NK-92 (cell line): ENCODE results near the gene NSG2.

ENCODE experiments used
- DNase-seq: peaks from one replicate; lab custom pipeline; 2025; ENCODE audit not compliant: unreplicated experiment; lab: John Stamatoyannopoulos, UW

NSG2 gene

GRCh38 chr5:174059247-174059646, 13.7 kb downstream of the NSG2 start:
- DNase-seq, result no peak

- DNase-seq, result no peak
These were observed 17.7 kb downstream of the NSG2 start for GRCh38 chr5:174063082-174063756.

DNA sequence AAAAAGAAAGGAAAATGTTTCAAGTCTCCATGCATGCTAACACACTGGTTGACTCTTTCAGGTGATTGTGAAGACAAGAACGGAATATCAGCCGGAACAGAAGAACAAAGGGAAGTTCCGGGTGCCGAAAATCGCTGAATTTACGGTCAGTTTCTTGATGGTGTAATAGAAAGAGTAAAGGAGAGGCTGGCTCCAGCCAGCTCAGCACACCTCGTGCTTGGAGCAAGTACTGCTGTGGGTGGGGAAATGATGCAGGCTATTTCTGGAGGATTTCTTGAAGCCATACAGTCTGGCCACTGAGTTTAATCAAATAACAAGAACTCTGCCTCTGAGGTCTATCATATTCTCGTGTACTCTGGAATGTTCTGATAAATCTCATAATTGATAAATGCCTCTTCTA, 18.7 kb downstream of the NSG2 start:
- no peak for DNase-seq

- DNase-seq, result no peak
These were observed 20.2 kb downstream of the NSG2 start for GRCh38 chr5:174065528-174066197.

- DNase-seq, result no peak
These were observed 22.0 kb downstream of the NSG2 start for GRCh38 chr5:174067499-174067898.

DNA sequence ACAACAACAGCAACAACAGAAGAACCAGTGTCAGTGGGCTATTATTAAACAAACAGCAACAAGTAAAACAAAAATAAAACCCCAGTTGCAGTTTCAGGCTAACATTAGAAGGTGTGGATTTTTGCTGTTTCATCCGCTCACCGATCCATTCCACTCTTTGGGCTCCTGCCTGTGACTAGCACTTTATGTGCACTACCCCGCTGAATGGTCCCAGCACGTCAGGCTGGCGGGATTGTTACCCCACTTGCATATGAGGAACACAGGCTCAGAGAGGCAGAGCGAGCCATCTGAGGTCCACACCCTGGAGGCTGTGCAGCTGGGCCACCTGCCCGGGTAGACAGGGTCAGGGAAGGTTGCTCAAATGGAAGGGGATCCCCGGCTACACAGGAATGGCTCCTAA, 26.0 kb downstream of the NSG2 start:
- no peak for DNase-seq

DNA sequence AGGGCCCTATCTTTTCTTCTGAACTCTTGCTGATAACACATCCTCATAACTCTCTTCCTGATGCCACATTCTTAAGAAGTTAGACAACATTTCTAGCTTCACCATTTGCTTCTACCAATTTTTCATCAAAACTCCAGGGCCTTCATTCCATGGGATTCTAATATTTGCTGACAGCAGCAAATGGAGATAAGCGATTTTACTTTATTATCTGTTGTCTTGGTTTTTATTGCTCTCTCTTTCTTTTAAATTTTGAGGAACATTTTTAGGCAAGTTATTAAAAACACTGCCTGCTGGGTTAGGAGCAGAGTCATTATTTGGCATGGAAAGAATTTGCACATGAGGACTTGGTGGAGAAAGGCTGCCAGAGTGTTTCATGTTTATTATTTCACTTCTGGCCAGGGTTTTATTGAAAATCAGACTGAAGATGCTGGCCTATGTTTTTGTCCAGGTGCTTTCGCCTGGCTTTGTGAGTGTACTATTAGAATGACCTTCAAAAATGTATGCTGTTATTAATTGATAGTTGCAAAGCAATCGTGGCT, 27.7 kb downstream of the NSG2 start:
- DNase-seq, result no peak

GRCh38 chr5:174074369-174074768, 28.9 kb downstream of the NSG2 start:
- DNase-seq, result no peak

DNA sequence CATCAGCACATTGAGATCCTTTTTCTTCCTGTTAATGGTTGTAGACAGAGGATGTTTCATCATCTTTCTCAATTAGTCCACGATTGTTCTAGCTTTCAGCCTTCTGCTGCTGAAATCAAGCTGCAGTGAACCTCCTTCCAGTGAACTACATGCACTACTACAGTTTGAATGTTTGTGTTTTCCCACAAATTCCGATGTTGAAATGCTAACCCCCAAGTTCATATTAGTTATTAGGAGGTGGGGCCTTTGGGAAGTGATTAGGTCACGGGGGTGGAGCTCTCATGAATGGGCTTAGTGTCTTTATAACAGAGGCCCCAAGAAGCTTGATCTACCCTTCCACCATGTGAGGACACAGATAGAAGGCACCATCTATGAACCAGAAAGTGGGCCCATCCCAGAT, 32.9 kb downstream of the NSG2 start:
- no peak for DNase-seq

DNA sequence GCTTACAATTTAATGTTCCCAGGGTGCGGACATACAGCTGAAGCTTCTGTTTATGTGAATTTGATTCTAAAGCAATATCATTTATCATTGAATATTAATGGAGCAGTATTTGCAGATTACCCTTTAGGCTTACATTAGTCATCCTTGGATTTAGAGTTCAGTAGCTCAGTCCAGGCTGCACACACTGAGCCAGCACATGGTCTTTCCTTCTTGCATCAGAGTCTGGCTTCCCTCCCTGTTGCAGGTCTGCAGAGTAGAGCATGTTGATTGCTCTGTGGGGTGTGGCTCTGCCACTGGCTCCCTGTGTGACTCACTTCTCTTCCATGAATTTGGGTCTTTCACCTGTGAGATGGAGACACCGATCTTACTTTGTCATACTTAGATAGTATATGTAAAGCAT, 36.8 kb downstream of the NSG2 start:
- DNase-seq, result no peak

DNA sequence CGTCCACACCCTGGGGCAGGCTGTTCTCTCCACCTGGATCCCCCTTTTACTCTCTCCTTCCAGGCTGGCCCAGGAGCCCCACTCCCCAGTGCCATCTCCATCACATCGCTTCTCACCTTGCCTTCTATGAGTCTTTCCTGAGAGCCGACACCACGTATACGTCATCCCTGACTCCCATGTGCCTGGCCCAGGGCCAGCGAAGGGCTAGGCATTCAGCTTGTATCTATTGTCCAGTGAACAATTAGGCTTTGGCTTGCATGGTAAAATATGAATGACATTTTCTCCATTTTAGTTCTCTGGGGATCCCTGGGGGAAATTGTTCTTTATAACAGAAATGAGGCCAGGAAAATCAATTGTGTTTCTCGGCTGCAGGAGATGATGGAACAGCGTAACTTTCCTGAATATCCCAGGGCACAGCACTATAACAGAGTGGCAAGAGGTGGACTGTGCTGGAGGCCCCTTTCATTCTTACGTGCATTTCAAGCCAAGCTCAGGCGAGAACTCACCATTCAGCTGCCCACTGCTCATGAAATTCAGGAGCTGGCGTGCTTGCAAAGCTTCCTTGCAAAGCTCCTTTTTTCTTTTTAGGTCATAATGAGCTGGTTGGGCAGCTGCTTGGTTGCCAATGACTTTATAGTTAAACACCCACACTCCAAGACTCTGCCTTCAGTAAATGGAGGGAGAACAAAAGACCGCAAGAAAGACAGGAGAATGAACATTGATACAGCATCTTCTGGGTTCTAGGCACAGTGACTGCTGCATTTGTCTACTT, 37.7 kb downstream of the NSG2 start:
- no peak for DNase-seq

DNA sequence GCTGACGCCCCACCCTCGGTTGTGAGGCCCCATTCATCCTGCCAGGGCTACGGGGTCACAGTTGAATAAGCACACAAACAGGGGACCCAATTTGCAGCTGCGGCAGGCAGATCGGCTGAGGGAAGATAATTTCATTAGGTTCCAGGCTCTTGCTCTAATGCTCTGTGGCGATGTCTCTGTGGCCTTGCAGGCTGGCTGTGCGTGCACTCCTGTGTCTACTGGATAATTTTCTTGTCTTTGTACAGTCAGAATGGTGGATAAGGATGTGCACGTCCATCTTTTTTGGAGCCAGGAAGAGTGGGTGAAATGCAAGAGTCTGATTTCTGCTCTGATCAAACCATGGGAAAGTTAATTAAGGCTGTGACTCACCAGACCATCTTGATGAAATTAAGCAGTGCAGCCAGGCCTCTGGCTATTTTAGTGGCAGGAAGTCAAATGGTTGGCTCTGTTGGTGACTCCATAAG, 39.2 kb downstream of the NSG2 start:
- DNase-seq, result no peak

GRCh38 chr5:174086751-174087150, 41.2 kb downstream of the NSG2 start:
- no peak for DNase-seq

DNA sequence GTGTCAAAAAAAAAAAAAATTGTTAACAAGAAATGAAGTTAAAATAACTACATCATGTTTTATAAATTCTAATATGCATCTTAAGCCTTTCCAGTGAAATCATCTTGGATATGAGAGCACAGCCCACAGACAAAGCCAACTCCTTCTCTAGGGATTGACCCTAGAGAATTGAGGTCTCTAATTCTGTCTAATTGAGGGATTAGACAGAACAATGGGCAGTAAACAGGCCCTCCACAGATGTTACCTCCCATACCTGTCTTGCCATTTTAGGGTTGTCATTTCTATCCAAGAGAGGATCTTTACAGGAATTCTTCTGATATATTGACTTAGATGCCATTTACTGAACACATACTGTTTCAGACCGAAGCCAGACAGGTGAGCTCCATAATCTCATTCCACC, 42.3 kb downstream of the NSG2 start:
- DNase-seq, result no peak

DNA sequence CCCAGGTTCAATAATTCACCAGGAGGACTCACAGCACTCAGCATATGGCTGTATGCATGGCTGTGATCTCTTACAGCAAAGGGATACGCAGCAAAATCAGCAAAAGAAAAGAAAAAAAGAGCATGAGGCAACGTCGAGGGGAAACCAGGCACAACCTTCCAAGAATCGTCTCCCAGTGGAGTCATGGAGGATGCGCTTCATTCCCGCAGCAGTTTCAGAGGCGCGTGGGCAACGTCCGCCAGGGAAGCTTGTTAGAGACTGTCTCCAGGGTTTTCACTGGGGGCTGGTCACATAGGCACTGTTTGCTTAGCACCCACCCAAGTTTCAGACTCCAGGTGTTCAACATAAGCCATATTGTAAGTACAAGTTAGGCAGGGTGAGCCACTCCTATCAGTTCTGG, 44.6 kb downstream of the NSG2 start:
- no peak for DNase-seq

GRCh38 chr5:174093123-174093522, 47.6 kb downstream of the NSG2 start:
- no peak for DNase-seq

DNA sequence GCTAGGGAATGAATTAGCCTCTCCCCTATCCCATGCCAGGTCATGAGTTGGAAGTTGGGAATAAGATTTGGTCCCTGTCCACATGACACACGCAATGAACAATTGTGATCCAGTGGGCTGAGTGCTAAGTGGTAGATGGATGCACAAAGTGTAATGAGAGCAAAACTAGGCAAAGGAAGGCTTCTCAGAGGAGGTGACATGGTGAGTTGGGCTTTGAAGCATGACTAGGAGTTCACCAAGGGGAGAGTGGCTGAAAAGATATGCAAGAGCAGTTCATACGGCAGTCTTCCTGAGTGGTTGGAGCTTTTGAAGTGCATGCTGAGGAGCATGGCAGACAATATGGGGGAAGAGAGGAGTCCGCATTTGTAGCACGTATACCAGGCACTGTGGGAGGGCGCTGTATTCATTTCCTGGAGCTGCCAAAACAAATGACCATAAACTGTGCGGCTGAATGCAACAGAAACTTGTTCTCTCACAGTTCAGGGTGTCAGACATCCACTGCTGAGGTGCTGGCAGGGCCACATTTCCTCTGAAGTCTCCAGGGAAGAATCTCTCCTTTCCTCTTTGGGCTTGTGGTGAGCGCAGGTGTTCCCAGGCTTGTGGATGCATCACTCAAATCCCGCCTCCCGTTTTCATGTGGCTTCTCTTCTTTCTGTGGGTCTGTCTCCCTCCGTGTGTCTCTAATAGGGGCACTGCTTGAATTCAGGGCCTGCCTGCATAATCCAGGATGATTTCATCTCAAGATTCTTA, 49.5 kb downstream of the NSG2 start:
- no peak for DNase-seq

GRCh38 chr5:174096619-174097018, 51.1 kb downstream of the NSG2 start:
- DNase-seq, result no peak

DNA sequence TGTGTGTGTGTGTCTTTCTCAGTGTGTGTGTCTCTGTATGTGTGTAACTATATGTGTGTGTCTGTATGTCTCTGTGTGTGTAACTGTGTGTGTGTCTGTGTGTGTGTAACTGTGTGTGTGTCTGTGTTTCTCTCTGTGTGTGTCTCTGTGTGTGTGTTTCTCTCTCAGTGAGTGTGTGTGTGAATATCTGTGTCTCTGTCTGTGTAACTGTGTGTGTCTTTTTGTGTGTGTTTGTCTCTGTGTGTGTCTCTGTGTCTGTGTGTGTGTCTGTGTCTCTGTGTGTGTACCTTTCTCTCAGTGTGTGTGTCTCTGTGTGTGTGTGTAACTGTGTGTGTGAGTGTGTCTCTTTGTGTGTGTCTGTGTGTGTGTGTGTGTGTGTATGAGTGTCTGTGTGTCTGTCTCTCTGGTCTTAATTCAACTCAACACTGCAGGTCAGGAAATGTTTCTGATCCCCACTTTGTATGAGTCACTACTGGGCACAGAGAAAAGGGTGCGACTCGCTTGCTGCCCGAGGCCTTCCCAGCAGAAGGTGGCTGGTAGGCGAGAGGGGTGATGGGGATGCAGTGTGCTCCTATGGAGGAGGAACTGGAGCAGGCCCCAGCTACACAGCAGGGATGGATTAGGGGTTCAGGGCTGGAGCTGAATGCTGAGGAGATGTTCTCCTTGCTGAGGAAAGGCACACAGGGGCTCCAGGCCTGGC, 52.1 kb downstream of the NSG2 start:
- no peak for DNase-seq

DNA sequence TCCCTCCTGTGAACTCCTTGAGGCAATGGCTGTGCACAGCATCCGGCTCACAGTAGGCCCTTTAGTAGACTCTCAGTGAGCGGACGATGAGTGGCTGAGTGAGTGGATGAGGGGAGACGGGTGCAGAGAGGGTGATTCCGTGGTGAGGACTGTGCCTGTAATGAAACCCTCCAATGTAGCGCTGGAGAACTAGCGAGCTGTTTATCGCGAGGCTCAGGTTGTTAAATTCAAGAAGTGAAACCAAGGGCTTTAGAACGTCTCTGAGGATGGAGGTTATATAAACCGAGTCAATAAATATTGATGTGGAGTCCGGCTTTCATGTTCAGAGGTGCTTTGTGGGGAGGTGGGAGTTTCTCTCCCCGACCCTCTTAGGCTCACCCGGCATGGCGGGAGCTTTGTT, 53.2 kb downstream of the NSG2 start:
- DNase-seq, result no peak

DNA sequence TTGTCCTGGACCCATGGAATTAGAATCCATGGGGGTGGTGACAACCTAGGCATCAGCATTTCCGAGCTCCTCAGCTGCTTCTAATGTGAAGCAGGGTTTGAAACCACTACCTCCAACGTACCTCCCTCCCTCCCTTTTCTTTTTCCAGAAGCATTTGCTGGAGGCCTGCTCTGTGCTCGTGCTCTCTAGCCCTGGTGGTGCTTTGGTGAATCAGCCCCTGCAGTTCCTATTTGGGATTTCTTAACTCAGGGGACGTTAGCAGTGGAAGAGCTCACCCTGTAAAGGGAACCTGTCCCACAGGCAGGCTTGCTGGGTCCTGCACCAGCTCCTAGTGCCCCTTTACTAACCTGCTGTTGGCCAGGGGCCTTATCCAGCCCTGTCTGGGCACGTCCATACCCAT, 55.0 kb downstream of the NSG2 start:
- DNase-seq, result no peak
